GM10266 (cell line): ENCODE results near the gene RRP15.

Experiments
- DNase-seq: peaks from one replicate; pipeline ENCODE4 v3.0.0; 2012; ENCODE audit errors: extremely low spot score
- TF ChIP-seq, protein P1 (sequence below): IDR thresholded peaks from 2 replicates; pipeline ENCODE4 v1.5.1; 2012; ENCODE audit warnings: mild to moderate bottlenecking, low read depth; ENCODE audit not compliant: control insufficient read depth, insufficient read depth; ENCODE audit errors: missing control alignments

RRP15 gene

DNA sequence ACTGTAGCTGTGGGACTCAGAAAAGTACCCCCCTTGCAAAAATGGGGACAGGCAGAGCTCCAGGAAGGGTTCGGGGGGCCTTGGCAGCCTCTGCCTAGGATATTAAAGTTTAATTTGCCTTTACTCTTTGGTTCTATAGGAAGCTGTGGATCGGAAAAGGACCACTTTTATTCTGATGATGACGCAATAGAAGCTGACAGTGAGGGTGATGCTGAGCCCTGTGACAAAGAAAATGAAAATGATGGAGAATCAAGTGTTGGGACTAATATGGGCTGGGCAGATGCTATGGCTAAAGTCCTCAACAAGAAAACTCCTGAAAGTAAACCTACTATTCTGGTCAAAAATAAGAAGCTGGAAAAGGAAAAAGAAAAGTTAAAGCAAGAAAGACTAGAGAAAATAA lies 17.1 kb downstream of the RRP15 start:
- no peak for DNase-seq
- TF ChIP-seq, protein P1, sequence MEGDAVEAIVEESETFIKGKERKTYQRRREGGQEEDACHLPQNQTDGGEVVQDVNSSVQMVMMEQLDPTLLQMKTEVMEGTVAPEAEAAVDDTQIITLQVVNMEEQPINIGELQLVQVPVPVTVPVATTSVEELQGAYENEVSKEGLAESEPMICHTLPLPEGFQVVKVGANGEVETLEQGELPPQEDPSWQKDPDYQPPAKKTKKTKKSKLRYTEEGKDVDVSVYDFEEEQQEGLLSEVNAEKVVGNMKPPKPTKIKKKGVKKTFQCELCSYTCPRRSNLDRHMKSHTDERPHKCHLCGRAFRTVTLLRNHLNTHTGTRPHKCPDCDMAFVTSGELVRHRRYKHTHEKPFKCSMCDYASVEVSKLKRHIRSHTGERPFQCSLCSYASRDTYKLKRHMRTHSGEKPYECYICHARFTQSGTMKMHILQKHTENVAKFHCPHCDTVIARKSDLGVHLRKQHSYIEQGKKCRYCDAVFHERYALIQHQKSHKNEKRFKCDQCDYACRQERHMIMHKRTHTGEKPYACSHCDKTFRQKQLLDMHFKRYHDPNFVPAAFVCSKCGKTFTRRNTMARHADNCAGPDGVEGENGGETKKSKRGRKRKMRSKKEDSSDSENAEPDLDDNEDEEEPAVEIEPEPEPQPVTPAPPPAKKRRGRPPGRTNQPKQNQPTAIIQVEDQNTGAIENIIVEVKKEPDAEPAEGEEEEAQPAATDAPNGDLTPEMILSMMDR: no peak

DNA sequence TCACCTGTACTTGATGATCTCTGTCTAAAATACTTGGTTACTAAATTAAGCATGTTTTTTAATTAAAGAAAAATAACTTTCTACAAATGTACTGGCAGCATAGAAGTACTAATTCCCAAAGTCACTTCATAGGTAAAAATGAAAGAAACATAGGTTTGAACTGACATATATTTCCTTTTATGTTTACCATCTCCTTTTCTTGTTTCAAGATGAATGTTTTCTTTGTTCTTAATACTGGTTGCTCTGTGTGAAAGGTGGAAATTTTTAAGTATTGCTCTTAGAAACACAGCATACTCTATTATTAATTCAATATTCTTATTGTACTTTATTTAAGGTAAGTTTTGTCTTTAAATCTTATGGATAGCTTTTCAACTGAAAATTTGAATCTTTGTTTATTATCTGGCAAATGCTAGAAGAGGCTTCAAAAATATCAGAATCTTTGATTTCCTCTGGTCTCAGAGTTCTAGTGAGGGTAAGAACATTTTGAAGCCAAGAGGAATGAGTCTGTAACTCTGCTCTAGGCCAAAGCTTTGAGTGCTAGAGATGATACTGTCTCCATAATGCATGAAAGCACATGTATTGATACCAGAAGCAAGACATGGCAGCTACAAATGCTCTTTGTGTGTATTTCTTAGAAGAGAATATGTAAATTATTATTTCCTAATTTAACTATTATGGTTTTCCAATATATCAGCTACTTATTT lies 18.2 kb downstream of the RRP15 start:
- TF ChIP-seq, protein P1: no peak
- DNase-seq: no peak

DNA sequence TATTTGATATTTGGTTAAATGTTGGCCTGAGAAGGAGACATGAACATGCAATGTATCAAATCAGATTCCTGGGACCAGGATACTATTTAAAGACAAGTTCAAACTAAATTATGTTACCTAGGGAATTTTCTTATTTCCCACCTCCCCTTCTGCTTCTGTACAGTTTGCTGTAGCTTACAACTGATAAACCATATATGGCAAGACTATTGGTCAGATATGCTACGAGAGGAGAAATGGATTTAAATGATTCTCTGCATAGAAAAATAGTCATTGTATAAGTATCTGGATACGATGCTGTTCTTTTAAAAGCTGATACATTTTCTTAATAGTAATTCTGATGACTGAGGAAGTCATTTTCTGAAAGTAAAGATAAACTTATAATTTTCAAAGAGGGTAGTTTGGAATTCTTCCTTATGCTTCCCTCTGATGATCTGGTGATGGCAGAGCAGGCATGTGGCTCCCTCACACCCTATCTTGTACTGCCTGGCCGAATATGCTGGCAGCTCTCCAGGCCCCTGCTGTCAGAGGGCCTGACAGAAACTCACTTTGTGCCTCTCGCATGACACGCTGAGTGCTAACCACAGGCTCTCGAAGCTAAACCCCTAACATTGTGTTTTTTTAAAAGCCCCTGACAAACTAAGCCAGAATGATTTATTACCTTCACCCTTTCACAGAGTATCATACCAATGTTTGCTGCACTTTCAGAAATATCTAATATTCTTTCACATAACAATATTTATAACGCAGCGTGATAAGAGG lies 19.4 kb downstream of the RRP15 start:
- peak; percentile 19 for DNase-seq
- TF ChIP-seq, protein P1: no peak

DNA sequence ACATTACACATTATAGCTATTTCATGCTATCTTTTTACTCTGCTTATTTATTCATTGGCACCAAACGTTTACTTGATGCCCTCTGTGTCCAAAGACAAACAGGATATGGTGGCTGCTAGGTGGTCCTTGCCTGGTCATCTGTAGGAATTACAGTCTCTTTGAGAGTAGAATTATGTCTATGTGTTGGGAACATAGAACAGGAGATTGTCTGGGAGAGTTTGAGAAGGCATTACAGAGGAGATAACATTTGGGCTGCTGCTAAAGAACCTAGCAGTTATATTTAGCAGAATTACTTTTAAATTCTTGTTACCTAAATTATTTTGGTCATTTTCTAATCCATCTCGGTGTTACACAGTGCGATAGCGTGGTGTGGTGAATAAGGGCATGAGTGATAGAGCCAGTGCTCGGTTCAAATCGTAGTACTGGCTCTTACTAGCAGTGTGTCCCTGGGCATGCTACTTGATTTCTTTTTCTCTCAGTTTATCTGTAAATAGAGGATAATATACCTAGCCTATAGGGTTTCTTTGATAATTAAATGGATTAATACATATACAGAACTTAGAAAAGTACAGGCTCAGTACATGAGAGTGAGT lies 20.5 kb downstream of the RRP15 start:
- TF ChIP-seq, protein P1: no peak
- DNase-seq: no peak

DNA sequence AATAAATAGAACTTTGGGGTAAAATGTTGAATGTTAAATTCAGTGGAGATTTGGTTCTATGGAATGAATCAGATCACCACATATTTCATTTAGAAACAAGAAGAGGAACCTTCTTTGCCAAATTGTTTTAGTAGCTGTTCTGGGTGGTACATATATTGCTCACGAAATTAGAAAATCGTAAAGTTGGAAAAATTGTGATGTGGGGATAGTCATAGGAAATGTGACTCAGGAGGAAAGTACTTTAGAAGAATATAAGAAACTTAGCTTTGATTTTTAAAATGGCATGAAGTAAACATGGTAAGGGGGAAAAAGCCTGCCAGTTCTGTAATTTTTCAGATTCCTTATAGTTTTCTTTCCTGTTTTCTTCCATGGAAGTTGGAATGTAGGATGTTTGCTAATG lies 27.4 kb downstream of the RRP15 start:
- TF ChIP-seq, protein P1: no peak
- DNase-seq: no peak

DNA sequence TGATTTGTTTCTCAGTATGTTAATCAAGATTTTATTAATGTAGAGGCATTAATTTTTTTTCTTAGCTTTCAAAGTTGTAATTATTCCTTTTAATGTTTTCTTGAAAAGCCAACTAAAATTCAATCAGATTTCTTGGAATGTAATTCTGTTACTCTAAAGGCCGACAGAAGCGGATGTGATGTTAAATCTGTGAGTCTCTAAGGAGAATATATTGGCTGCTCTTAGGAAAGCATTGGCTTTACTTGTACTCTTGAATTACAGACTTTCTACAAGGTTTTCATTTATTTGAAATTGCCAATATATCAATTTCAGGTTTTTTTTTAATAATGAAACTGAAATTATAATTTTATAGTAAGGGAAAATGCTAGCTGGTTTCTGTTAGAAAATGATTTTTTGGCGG lies 29.2 kb downstream of the RRP15 start:
- TF ChIP-seq, protein P1: no peak
- DNase-seq: no peak

DNA sequence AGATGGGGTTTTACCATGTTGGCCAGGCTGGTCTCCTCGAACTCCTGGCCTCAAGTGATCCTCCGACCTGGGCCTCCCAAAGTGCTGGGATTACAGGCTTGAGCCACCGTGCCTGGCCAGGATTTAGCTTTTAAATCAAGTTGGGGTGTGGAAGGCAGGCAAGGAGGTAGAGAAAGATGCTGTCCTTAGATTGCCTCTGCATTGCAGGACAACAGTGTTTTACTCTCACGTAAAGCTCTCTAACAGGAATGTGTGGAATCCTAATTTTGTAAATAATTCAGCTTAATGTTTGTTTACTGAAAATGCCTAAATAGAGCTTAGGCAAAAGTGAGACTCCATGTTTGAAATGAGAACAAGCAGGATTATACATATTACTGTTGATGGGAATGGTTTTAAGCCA lies 30.5 kb downstream of the RRP15 start:
- no peak for DNase-seq
- TF ChIP-seq, protein P1: no peak
